SK-N-SH (cell line): ENCODE data around the gene FECH. TPM values are rescaled to one million over a fixed set of nuclear protein-coding genes. Genes with fewer than 3 reads are reported as not detected.

Experiments used
- CTCF ChIA-PET: fragments of 300-600, 350-600 bp; formaldehyde crosslinking; extraction: SDS; loops from one replicate; lab custom pipeline; 2021; lab: Yijun Ruan, JAX
- POLR2A ChIA-PET: fragments of 350-600 bp; sonication (Branson Sonifier 250); formaldehyde crosslinking; extraction: SDS; loops from one replicate; lab custom pipeline; 2020; ENCODE audit warnings: antibody characterized with exemption, inconsistent platforms; lab: Yijun Ruan, JAX
- DNase-seq: peaks from one replicate; pipeline ENCODE4 v3.0.0; 2012
- H2AFZ ChIP-seq: fragments of 200-600 bp; sonication (generic); 2 replicates; pipeline ENCODE4 v1.8.1; 2016; ENCODE audit warnings: antibody characterized with exemption, mild to moderate bottlenecking, low read depth
- H3F3A ChIP-seq: fragments of 200-600 bp; sonication (generic); replicated peaks from 2 replicates; pipeline ENCODE3; 2016; ENCODE audit warnings: antibody characterized with exemption, mild to moderate bottlenecking; ENCODE audit not compliant: insufficient read depth
- H3K27ac ChIP-seq, 2 experiments: fragments of 200-500 bp in 1 of 2; fragments of 200-600 bp in 1 of 2; sonication (Bioruptor generic) in 1 of 2; sonication (generic), shearing (Covaris generic) in 1 of 2; 2 replicates each; pipeline versions ENCODE4 v1.5.1 to v1.6.1; 2014 to 2016; ENCODE audit warnings: low read depth in 2 of 2, inconsistent platforms in 1 of 2, low read length in 1 of 2, mild to moderate bottlenecking in 1 of 2, mixed read lengths in 1 of 2
- H3K27me3 ChIP-seq: fragments of 200-600 bp; sonication (generic), shearing (Covaris generic); 2 replicates; pipeline ENCODE4 v1.6.1; 2016; ENCODE audit warnings: mixed run types; ENCODE audit not compliant: insufficient read depth
- H3K36me3 ChIP-seq, 2 experiments: fragments of 200-500 bp in 1 of 2; fragments of 200-600 bp in 1 of 2; sonication (Bioruptor generic) in 1 of 2; sonication (generic) in 1 of 2; replicated peaks in 1 of 2; 2 replicates each; pipeline versions ENCODE3 to v1.5.1; 2014 to 2016; ENCODE audit warnings: low read length in 1 of 2, mild to moderate bottlenecking in 1 of 2; ENCODE audit not compliant: insufficient read depth in 2 of 2, control insufficient read depth in 1 of 2
- H3K4me1 ChIP-seq, 2 experiments: fragments of 200-500 bp in 1 of 2; fragments of 200-600 bp in 1 of 2; sonication (Bioruptor generic) in 1 of 2; sonication (generic), shearing (Covaris generic) in 1 of 2; 2 replicates each; pipeline versions ENCODE4 v1.5.1 to v1.6.1; 2014 to 2016; ENCODE audit warnings: low read depth in 1 of 2, low read length in 1 of 2, mixed run types in 1 of 2; ENCODE audit not compliant: insufficient read depth in 2 of 2, control insufficient read depth in 1 of 2
- H3K4me2 ChIP-seq: fragments of 200-600 bp; sonication (generic), shearing (Covaris generic); 2 replicates; pipeline ENCODE4 v1.6.1; 2017; ENCODE audit warnings: mixed run types
- H3K4me3 ChIP-seq, 2 experiments: fragments of 200-500 bp in 1 of 2; fragments of 200-600 bp in 1 of 2; sonication (Bioruptor generic) in 1 of 2; sonication (generic), shearing (Covaris generic) in 1 of 2; 2 replicates each; pipeline versions ENCODE4 v1.5.1 to v1.8.1; 2014 to 2016; ENCODE audit warnings: low read depth in 2 of 2, inconsistent platforms in 1 of 2, low read length in 1 of 2, mild to moderate bottlenecking in 1 of 2, mixed read lengths in 1 of 2, moderate library complexity in 1 of 2
- H3K79me2 ChIP-seq: fragments of 200-600 bp; sonication (generic); 2 replicates; pipeline ENCODE4 v1.8.1; 2017; ENCODE audit warnings: mild to moderate bottlenecking; ENCODE audit not compliant: insufficient read depth
- H3K9ac ChIP-seq: fragments of 200-600 bp; sonication (generic); 2 replicates; pipeline ENCODE4 v1.6.1; 2017; ENCODE audit warnings: mixed run types
- H3K9me2 ChIP-seq: fragments of 200-600 bp; sonication (generic); 2 replicates; pipeline ENCODE4 v1.6.1; 2017; ENCODE audit warnings: mixed run types
- H3K9me3 ChIP-seq: fragments of 200-600 bp; sonication (generic); 2 replicates; pipeline ENCODE4 v1.6.1; 2017; ENCODE audit warnings: mixed run types, mild to moderate bottlenecking, moderate library complexity
- H4K20me1 ChIP-seq: fragments of 200-600 bp; sonication (generic); 2 replicates; pipeline ENCODE4 v1.6.1; 2017; ENCODE audit warnings: mild to moderate bottlenecking, mixed run types; ENCODE audit not compliant: insufficient read depth
- CHD2 ChIP-seq: fragments of 150-350 bp; IDR thresholded peaks from 2 replicates; pipeline ENCODE4 v1.6.1; 2018; ENCODE audit warnings: low read length; ENCODE audit not compliant: partially characterized antibody
- CTCF ChIP-seq: fragments of 200-600 bp; sonication (generic); IDR thresholded peaks from 2 replicates; pipeline ENCODE4 v1.6.1; 2017; ENCODE audit warnings: antibody characterized with exemption, mild to moderate bottlenecking, moderate library complexity
- ELF1 ChIP-seq: IDR thresholded peaks from 2 replicates; pipeline ENCODE4 v1.4.0; 2012
- EZH2phosphoT487 ChIP-seq: fragments of 200-600 bp; sonication (generic); IDR thresholded peaks from 2 replicates; pipeline ENCODE4 v1.6.1; 2017; ENCODE audit warnings: low read depth, mixed run types, mild to moderate bottlenecking, antibody characterized with exemption, moderate library complexity, borderline replicate concordance
- FOXM1 ChIP-seq: IDR thresholded peaks from 2 replicates; pipeline ENCODE4 v1.4.0; 2012; ENCODE audit warnings: low read depth, mild to moderate bottlenecking
- GABPA ChIP-seq: IDR thresholded peaks from 2 replicates; pipeline ENCODE4 v1.4.0; 2012; ENCODE audit warnings: low read depth, mild to moderate bottlenecking
- GATA2 ChIP-seq: sonication (generic); formaldehyde crosslinking; IDR thresholded peaks from 2 replicates; pipeline ENCODE4 v1.5.0; 2020; ENCODE audit warnings: mild to moderate bottlenecking, missing genetic modification reagents
- IRF3 ChIP-seq: fragments of 150-350 bp; IDR thresholded peaks from 2 replicates; pipeline ENCODE4 v1.6.1; 2016; ENCODE audit warnings: mild to moderate bottlenecking, low read depth, low read length
- MAX ChIP-seq: IDR thresholded peaks from 2 replicates; pipeline ENCODE4 v1.4.0; 2012; ENCODE audit warnings: low read depth
- NFIC ChIP-seq: IDR thresholded peaks from 2 replicates; pipeline ENCODE4 v1.4.0; 2012; ENCODE audit warnings: borderline replicate concordance
- NRF1 ChIP-seq: IDR thresholded peaks from 2 replicates; pipeline ENCODE4 v1.6.1; 2012; ENCODE audit warnings: low read depth, mild to moderate bottlenecking, low read length
- PBX3 ChIP-seq: IDR thresholded peaks from 2 replicates; pipeline ENCODE4; 2012
- POLR2AphosphoS5 ChIP-seq: IDR thresholded peaks from 2 replicates; pipeline ENCODE4 v1.6.1; 2012; ENCODE audit warnings: low read depth, low read length
- RAD21 ChIP-seq: IDR thresholded peaks from 2 replicates; pipeline ENCODE4 v1.6.1; 2012; ENCODE audit warnings: mild to moderate bottlenecking, low read length
- RCOR1 ChIP-seq: fragments of 150-350 bp; IDR thresholded peaks from 2 replicates; pipeline ENCODE4 v1.6.1; 2017; ENCODE audit warnings: antibody characterized with exemption, low read length
- REST ChIP-seq: IDR thresholded peaks from 2 replicates; pipeline ENCODE4 v1.6.1; 2012; ENCODE audit warnings: mild to moderate bottlenecking, low read depth, low read length, moderate library complexity
- RXRA ChIP-seq: IDR thresholded peaks from 2 replicates; pipeline ENCODE4 v1.4.0; 2012; ENCODE audit warnings: low read depth, mild to moderate bottlenecking, borderline replicate concordance
- SMC3 ChIP-seq: IDR thresholded peaks from 2 replicates; pipeline ENCODE4 v1.6.1; 2012; ENCODE audit warnings: low read depth, low read length, improper control_type of control experiment
- TCF12 ChIP-seq: IDR thresholded peaks from 2 replicates; pipeline ENCODE4 v1.4.0; 2012
- TEAD4 ChIP-seq: IDR thresholded peaks from 2 replicates; pipeline ENCODE4 v1.4.0; 2012; ENCODE audit warnings: mild to moderate bottlenecking, borderline replicate concordance; ENCODE audit not compliant: insufficient read depth
- USF1 ChIP-seq: IDR thresholded peaks from 2 replicates; pipeline ENCODE4 v1.4.0; 2012; ENCODE audit warnings: low read depth, borderline replicate concordance
- USF2 ChIP-seq: fragments of 150-350 bp; IDR thresholded peaks from 2 replicates; pipeline ENCODE4 v1.6.1; 2017; ENCODE audit warnings: antibody characterized with exemption, low read length, low read depth, borderline replicate concordance
- YY1 ChIP-seq: IDR thresholded peaks from 2 replicates; pipeline ENCODE4 v1.4.0; 2012; ENCODE audit warnings: low read depth, mild to moderate bottlenecking
- WGBS: methylation state at CpG from one replicate; pipeline ENCODE4 v1.1.6; 2017; ENCODE audit warnings: low lambda C conversion rate; 5-methylcytosine and 5-hydroxymethylcytosine counted together
- polyA plus RNA-seq, 3 experiments: library from polyadenylated mRNA; depleted of rRNA; stranded (reverse); fragments of >200 nt; gene quantifications; 2 replicates each; pipeline ENCODE4 v1.2.3, GENCODE V29; 2012

The FECH gene
- polyA plus RNA-seq (2012; rRNA removed): 44.4 and 45.3 TPM in 2 replicates
- 36.9 and 38.7 TPM in 2 replicates for polyA plus RNA-seq (2012; cell fraction: cytosol; rRNA removed)
- polyA plus RNA-seq (2012; cell fraction: nucleus; rRNA removed): 21.8 and 27.8 TPM in 2 replicates

GRCh38 chr18:57586251-57587049, at the start of gene FECH:
Gene FECH, minus strand, starts transcription at chr18:57586702. Its CDS starts 82 bp downstream, at chr18:57586620.
- H3K9me2 ChIP-seq: no peaks in the 10 kb centered on the region
- no peaks in the 10 kb centered on the region for H4K20me1 ChIP-seq
- peaks cover 4 to 12% of the 10 kb centered on the region in 2 experiments; a peak in 2 of 4 replicates for H3K4me1 ChIP-seq
- H3K79me2 ChIP-seq: peaks cover 13% of the 10 kb centered on the region; the same call in 1 of the 2 replicates
- no peaks in the 10 kb centered on the region for H3K27me3 ChIP-seq
- peak within 1 kb of the TSS; percentile 88 for H2AFZ ChIP-seq
- peak within 1 kb of the TSS; percentile 91 for H3K4me2 ChIP-seq
- peaks cover 12% of the 10 kb centered on the region for H3F3A ChIP-seq
- DNase-seq: peak; percentile 94
- WGBS: 4% methylated on average over 15 of the region's 80 CpGs
- ChIA-PET CTCF (interaction anchor here (0.7 to 1.0 kb wide), 2 partner anchors 25 to 717 kb away, joined by 3 to 4 read pairs; no protein-coding TSS in a partner anchor), POLR2A (interaction anchor here (1.3 kb wide), 1 partner anchor 35 kb away, joined by 3 read pairs; the partner anchor contains the start of gene NARS1)
- H3K9ac ChIP-seq: peak within 1 kb of the TSS; percentile 83
- no peaks in the 10 kb centered on the region for H3K9me3 ChIP-seq
- H3K36me3 ChIP-seq: peaks cover 5 to 10% of the 10 kb centered on the region in 2 experiments
- peak within 1 kb of the TSS; percentile 51 to 79 for H3K27ac ChIP-seq
- H3K4me3 ChIP-seq: peak within 1 kb of the TSS; percentile 64 to 85
- TF ChIP-seq USF2: no peak
- TF ChIP-seq ELF1: no peak
- no peak for TF ChIP-seq EZH2phosphoT487
- no peak for TF ChIP-seq IRF3
- no peak for TF ChIP-seq TCF12
- no peak for TF ChIP-seq NRF1
- peak; percentile 52; the same call in 1 of the 2 replicates for TF ChIP-seq TEAD4
- TF ChIP-seq POLR2AphosphoS5: peak; percentile 68
- TF ChIP-seq GATA2: no peak
- TF ChIP-seq RCOR1: no peak
- no peak for TF ChIP-seq FOXM1
- TF ChIP-seq GABPA: no peak
- TF ChIP-seq PBX3: no peak
- no peak for TF ChIP-seq USF1
- TF ChIP-seq RXRA: no peak
- no peak for TF ChIP-seq REST
- TF ChIP-seq CHD2: no peak
- peak; percentile 84 for TF ChIP-seq YY1
- TF ChIP-seq RAD21: no peak
- no peak for TF ChIP-seq SMC3
- no peak for TF ChIP-seq CTCF
- TF ChIP-seq NFIC: no peak
- TF ChIP-seq MAX: peak; percentile 64
